ENCODE results near the gene NADK2.
"Not testable (repeated sequence)": the region's sequence is repeated elsewhere in the genome, so short reads cannot be mapped to it uniquely, and the experiment has no call there.

NADK2 gene

DNA sequence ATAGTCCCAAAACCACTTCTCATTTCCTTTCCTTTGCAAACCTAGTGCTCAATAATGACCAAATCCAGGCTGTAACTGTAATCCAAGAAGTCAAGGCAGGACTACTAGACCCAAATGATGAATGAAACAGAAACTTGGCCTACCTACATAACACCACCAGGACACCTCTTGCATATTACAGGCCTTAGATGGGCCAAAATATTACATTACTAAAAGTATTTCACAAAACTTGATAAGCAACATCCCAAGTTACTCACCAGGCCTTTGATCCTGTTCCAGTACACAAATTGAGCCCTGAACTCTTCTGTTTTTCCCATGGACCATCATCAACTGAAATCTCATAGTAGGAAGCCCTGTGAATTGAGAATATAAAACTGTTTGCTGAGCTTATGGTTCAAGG is 34.8 kb downstream of the NADK2 start:
- no peak for DNase-seq (ENCODE audit: low read depth)

DNA sequence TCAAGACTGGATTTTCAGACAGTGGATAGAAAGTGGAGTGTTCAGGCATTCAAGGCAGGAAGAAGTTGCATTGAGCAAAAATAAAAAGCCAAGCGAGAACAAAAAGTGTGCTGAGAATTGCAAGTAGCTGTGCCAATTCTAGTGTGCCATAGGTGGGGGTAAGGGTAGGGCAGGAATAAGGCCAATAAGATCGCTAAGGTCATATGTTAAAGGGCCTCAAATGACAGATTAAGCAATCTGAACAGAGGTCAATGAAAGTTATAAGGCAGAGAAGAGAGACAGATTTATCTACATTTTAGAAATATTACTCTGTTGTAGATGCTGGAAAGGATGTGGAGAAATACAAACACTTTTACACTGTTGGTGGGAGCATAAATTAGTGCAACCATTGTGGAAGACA is 36.4 kb downstream of the NADK2 start:
- DNase-seq (ENCODE audit: low read depth), result no peak

DNA sequence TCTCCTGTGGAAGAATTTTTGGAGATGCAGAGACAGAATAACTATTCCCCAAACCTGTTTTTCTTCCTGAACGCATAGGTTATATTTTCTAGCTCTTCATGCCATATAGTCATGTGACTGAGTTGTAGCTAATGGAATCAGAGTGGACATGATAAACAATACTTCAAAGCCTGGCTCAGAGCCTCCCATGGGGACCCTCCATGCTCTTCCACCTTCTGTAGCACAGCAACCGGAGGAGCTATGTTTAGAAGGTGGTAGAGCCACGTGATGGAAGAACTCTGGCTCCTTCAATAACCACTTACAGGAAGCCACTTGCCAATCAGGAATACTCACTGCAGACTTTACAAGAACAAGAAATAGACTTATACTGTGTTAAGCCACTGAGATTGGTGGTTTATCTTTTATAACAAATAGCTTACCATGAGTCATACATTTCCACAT is 39.2 kb downstream of the NADK2 start:
- DNase-seq (ENCODE audit: low read depth), result peak; percentile 68

DNA sequence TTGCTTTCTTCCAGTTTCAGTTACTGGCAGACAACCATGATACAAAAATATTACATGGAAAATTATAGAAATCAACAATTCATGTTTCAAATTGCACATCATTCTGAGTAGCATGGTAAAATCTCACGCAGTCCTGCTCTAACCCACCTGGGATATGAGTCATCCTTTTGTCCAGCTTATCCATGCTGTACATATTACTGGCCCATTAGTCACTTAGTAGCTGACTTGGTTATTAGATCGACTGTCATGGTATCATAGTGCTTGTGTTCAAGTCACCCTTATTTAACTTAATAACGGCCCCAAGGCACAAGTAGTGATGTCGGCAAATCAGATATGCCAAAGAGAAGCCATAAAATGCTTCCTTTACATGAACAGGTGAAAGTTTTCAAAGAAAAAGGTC is 41.2 kb downstream of the NADK2 start:
- DNase-seq (ENCODE audit: low read depth), result peak; percentile 32

DNA sequence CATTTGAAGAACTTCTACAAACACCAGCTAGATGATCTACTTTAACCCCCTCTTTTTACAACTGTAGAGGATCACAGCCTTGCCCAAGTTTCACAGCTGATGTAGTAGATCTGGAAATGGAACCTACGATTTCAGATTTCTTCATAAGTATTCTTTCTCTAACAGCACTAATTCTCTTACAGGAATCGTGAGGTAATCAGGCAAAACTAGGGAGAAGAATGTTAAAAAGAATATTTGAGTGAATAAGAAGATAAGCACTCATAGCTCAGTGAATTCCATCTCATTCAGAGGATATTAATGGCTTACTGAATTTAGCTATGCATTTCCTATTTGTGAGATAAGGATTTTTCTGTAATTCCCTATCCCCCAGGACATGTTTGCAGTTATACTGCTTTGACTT is 42.1 kb downstream of the NADK2 start:
- peak; percentile 64 for DNase-seq (ENCODE audit: low read depth)

DNA sequence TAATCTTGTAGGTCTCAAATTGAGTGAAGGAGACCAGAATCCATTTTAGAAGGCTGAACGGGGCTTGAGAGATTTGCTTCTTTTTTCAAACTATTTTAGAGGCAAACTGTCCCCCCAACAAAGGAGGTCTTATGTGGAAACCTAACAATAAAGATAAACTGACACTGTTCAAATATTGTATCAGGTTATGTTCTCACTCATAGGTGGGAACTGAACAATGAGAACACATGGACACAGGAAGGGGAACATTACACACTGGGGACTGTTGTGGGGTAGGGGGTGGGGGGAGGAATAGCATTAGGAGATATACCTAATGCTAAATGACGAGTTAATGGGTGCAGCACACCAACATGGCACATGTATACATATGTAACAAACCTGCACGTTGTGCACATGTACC is 42.9 kb downstream of the NADK2 start:
- DNase-seq (ENCODE audit: low read depth), result not testable (repeated sequence)

DNA sequence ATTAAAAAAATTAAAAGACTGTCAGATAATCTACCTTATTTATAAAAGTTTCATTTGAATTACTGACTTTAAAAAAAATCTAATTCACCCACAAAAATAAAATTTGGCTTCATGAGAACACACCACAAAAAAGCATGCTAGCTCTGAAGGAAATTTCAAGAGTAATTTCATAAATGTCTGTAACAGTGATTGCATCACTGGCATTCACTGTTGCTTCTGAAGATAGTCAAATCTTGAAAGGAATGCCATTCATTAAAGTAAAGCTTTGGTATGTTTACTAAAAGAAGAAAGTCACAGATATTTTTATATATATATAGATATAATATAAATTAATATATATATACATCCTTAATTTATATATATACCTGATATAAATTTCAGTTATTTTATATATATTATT is 43.4 kb downstream of the NADK2 start:
- peak; percentile 28 for DNase-seq (ENCODE audit: low read depth)

DNA sequence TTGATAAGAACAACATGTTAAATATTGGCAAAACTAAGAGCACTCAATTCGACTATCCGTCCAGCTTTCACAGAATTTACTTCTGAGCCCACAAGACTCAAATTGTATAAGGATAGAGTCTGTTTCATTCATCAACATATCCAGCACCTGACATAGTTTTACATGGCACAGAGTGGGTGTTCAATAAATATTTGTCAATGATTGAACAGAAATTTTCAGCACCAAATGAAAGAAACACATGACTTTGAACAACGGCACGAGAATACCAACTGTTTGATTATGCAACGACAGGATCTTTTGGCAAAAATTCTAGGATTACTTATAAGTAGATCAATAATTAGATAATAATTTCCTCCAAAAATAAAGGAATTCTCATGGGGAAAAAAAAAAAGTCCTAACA is 48.0 kb downstream of the NADK2 start:
- no peak for DNase-seq (ENCODE audit: low read depth)

DNA sequence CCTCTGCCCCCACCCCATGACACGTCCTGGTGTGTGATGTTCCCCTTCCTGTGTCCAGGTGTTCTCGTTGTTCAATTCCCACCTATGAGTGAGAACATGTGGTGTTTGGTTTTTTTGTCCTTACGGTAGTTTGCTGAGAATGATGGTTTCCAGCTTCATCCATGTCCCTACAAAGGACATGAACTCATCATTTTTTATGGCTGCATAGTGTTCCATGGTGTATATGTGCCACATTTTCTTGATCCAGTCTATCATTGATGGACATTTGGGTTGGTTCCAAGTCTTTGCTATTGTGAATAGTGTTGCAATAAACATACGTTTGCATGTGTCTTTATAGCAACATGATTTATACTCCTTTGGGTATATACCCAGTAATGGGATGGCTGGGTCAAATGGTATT is 57.3 kb downstream of the NADK2 start:
- not testable (repeated sequence) for DNase-seq (ENCODE audit: low read depth)

DNA sequence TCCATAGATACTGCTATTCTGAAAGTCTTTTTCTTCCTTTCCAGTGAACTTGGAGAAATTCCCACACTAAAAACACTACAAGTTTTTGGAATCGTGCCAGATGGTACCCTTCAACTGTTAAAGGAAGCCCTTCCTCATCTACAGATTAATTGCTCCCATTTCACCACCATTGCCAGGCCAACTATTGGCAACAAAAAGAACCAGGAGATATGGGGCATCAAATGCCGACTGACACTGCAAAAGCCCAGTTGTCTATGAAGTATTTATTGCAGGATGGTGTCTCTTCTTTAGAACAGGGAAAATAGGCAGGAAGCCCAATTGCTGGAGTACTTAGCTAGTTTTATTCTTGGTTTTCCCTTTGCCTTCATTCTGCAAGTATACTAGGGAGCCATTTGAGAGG is 60.0 kb downstream of the NADK2 start:
- DNase-seq (ENCODE audit: low read depth), result no peak

DNA sequence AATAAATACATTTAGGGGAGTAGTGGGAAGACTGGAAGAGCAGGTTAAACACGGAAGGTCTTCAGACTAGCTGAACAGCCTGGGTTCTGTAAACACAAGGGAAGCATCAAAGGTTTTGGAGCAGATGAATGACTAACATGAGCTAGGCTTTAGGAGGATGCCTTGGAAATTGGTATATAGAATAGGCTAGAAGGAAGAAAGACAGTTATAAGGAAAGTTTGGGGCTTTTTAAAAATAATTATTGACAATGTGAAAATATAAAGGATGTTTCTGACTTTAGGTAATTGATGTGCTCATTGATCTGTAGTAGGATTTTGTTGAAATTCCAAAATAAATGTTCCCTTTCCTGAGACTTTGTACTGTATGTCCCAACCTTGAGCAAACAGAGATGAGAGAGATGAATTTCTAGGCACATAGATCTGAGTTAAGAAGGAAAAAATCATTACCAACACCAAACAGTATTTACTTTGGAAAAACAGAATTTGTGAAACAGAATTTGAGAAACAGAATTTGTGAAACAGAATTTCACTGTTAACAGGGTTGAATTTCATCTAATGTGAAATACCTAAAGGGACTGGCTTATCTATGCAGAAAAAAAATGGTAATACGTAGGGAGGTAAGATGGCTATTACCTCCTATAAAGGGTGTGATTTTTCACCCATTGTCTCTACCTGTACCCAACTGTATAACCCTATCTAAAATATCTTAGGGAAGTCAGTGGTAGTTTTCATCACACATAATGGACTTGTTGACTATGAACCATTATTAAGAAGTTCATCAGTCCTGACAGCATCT is 61.0 kb downstream of the NADK2 start:
- DNase-seq (ENCODE audit: low read depth), result no peak

DNA sequence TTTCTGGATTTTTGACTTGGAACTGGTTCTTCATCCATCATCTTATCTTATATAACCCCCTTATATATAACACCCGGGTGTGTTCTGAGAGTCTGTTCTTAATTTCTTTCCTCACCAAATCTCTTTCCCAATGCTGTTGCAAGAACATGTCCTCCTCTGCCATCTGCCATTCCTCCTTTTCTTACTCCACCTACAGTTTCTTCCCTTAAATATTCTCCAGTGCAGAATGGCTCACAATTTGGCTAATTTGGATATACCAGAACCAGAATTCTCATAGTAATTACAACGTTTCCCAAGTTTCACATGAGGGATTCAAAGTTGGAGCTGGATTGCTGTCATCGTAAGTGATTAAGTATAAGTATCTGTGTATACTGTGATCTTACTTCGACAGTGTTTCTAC is 61.8 kb downstream of the NADK2 start:
- no peak for DNase-seq (ENCODE audit: low read depth)

DNA sequence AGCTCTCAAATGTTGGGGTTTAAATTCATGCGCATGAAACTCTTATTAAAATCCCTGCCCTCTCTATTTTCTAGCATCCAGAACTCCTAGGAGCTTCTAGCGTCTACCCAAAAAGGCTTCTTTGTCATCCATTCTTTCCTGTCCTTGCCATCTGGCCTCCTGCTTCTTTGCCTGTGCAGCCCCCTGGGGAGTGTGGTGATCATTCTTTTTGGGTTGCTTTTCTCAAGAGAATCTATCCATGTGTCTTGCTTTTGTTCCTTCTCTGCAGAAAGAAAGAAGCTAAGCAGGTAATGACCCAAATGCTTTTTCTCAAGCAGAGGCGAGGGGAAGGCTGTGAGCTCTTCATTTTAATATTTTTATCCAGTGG is 63.2 kb downstream of the NADK2 start:
- DNase-seq (ENCODE audit: low read depth), result no peak

DNA sequence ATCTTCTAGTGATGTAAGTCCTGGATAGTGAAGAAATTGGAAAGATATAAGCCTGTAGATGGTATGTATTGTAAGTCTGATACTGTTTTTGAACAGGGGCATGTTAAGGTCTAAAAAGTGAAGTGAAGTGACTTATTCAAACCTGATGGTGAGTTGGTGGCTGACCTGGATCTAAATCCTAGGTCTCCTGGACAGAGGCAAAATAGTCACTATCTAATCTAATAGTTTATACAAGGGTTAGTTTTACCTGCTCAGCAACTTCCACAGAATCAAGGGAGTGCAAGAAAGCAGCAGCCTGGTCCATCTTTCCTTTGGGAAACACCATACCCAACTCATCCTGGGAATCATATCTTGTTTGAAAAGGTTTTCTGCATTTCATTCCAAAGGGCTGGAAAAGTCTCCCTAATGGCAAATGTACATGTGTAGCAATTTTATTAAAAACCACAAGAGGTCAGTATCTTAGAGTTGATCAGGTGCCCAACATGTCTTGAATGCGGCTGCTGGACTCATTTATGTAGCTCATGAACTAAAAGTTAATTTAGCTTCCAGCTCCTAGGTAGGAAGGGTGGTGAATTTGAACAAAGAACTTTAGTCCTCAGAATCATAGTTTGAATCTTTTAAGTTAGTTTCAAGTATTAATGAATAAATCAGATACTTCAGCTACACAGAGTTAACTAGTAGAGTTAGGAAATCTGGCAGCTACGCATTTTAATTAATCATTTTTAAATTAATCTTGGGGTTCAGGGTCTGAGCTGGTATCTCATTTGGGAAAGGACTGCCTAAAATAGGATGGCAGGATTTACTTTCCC is 63.8 kb downstream of the NADK2 start:
- peak; percentile 62 for DNase-seq (ENCODE audit: low read depth)

DNA sequence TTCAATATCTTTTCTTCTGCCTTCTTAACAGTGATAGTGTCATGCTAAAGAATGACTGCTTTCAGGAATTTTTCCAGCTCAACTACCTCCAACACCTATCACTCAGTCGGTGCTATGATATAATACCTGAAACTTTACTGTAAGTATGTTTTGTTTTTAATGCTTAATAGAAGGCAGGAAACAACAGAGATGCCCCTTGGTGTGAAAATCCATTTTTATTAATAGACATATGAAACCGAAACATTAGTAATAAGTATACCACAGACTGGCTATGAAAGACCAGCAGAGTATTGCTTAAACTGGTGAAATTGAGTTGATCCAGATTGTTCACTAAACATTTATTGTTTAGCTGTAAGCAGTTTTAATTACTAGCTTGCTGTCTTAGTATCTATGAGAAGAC is 64.6 kb downstream of the NADK2 start:
- no peak for DNase-seq (ENCODE audit: low read depth)

DNA sequence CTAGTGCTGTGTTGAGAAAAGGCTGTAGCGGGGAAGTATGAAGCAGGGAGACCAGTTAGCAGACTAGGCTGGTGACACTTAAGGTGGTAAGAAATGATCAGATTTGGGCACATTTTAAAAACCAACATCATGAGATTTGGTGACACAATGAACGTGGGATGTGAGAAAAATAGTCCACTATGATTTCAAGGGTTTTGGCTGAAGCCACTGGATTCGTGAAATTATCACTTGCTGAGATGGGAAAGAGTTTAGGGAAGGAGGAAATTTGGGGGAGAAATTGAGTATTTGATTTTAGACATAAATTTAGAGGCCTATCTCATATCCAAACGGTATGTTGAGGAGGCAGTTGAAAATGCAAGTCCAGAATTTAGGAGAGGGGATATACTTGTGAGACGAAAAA is 66.7 kb downstream of the NADK2 start:
- no peak for DNase-seq (ENCODE audit: low read depth)

DNA sequence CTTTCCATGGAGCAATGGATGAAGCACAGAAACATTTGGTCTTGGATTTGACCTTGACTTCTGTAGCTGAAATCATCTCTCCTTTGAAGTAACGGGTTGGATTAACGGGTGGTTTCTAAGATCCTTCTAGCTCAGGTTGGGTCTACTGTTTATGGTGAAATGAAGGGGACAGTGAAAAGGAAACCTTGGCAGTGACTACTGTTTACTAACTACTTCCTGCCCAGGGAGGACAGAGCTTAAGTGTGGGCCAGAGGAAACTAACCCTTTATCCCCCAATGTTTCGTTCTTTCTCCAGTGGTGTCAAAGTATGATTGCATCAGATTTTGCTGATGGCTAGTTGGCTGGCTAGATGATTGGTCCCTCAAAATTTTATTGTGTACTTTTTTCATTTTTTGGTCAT is 67.6 kb downstream of the NADK2 start:
- peak; percentile 4 for DNase-seq (ENCODE audit: low read depth)

DNA sequence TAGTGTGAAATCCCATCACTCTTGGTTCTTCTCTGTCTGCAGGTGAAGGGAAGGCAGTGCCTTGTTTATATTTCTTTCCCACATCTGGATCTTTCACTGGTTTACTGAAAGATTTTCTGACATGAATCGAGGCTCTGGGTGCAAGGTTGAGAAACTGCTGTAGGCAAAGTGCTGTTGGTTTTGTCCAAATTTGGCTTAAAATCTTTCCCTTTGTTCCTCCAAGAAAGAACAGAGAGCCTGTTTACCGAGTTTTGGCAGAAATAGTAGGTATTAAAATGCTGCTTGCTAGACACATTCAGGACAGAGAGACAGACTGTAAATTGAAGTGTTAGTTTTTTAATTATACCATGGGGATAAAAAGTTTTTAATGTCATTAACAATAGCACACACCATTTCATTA is 68.3 kb downstream of the NADK2 start:
- DNase-seq (ENCODE audit: low read depth), result no peak

DNA sequence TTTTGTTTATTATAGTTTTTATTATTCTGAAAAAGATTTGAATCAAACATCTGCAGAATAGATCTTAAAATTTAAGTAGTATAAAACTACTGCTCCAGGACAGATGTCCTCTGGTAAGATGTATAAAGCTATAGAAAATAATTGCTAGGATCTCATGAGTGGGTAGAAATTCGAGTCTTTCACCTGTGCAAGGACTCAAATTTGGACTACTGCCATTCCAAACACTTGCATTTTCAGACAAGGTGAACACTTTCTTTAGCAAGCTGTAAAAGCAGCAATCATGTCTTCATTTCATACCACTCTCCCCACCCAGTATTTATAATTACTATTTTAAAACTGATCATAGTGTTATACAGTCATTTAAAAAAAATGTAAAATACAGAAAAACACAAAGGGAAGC is 69.1 kb downstream of the NADK2 start:
- DNase-seq (ENCODE audit: low read depth), result no peak

DNA sequence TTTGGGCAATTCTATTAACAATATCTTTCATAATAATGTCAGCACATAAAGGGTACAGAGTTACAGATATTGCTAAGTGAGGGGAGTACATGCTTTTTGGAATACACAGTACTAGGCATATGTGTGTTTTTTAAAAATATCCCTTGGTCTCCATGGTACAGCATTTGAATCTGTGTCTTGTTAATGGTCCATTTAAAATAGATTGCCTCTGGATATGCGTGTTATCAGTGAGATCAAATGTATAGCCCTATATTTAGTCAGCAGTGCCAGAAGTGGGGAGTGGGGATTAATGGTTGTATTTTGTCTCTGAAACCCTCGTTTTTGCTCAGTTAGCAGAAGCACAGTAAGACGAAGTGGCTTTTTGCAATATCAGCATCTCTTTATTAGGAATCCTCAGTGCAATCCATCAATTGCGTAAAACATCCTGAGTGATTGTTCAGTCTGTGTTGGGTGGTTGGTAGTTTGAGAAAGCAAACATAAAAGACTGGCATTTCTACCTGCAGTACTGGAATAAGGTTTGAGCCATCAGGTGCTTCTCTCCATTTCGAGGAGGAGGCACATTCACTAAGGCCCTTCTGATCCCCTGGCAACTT is 70.8 kb downstream of the NADK2 start:
- DNase-seq (ENCODE audit: low read depth), result no peak

DNA sequence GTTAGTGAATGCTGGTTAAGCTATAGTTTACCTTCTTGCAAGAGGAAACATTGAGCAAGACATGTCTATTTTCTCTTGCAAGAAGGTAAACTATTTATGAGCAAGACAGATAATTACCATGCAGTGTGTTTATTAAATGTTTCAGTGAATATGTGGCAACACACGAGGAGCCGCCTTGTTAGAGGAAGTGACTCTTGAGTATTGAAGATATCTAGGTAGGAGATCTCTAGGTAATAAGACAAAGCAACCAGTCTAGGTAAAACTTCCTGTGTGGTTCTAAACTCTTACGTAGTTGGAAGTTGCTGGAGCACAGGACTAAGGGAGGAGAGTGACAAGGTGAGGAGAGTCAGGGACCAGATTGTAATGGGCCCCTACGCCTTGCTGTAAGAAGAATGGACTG is 73.0 kb downstream of the NADK2 start:
- no peak for DNase-seq (ENCODE audit: low read depth)

DNA sequence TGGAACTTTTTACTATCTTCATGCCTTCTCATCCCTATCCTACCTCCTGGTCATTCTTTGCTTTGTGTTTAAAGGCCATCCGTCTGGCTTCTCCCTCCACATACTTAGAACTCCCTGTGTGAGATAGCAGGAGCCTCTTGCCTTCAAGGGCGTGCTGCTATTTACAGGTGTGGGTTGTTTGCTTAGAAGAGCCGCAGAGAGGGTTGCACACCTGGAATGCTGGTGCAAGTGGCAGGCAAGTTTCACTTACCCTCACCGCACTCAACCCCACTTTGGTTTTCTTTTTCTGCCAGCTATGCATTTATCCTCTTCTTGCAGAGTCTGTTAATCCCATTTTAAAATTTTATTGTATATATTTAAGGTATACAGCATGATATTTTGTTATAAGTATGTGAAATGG is 77.3 kb downstream of the NADK2 start:
- no peak for DNase-seq (ENCODE audit: low read depth)

DNA sequence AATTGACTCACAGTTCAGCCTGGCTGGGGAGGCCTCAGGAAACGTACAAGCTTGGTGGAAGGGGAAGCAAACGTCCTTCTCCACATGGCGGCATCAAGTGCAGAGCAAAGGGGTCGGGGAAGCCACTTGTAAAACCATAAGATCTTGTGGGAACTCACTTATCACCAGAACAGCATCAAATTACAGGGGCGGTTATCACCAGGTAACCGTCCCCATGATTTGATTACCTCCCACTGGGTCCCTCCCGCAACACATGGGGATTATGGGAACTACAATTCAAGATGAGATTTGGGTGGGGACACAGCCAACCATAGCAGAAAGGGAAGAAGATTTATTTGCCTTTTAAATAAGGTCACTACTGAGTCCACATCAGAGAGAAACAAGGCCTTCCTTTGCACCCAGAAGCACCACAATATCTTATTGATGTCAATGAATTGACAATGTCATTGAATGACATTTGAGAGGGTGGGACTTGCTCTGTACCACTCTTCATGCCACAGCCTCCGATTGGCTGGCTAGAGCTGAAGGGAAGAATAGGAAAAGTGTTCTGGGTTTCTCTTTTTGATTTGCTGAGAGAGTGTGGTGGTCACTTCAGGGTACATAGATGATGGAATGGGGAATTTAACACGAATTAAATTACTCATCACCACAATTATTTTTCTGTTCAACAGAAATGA is 78.8 kb downstream of the NADK2 start:
- no peak for DNase-seq (ENCODE audit: low read depth)
